Neural cell (in vitro differentiated cells): Measurements from ENCODE around the gene GNB1. TPM values are rescaled to one million over a fixed set of nuclear protein-coding genes. Genes with fewer than 3 reads are reported as not detected.
A peak's percentile ranks its signal among the peaks of the same experiment; 100 is the strongest.

Experiments used
- H2AFZ ChIP-seq: fragments of 200-600, 300-800 bp; sonication (generic), shearing (Covaris generic); 2 replicates; pipeline ENCODE4 v1.6.0; 2014; ENCODE audit warnings: low read depth, mild to moderate bottlenecking, antibody characterized with exemption, low read length, moderate library complexity
- H3F3A ChIP-seq: fragments of 200-600 bp; shearing (Covaris generic); 2 replicates; pipeline ENCODE4 v1.6.1; 2016; ENCODE audit warnings: mild to moderate bottlenecking, moderate library complexity, mixed read lengths, antibody characterized with exemption, low read length; ENCODE audit not compliant: insufficient read depth, poor library complexity, severe bottlenecking
- H3K27ac ChIP-seq: fragments of 200-600, 300-800 bp; sonication (generic), shearing (Covaris generic); 2 replicates; pipeline ENCODE4 v1.5.1; 2014; ENCODE audit warnings: mild to moderate bottlenecking, low read length, moderate library complexity
- H3K27me3 ChIP-seq: fragments of 300-800, 200-600 bp; sonication (generic), shearing (Covaris generic); 2 replicates; pipeline ENCODE4 v1.6.0; 2014; ENCODE audit warnings: mild to moderate bottlenecking, low read depth, low read length, moderate library complexity; ENCODE audit not compliant: insufficient read depth
- H3K36me3 ChIP-seq: fragments of 300-800, 200-600 bp; sonication (generic), shearing (Covaris generic); 2 replicates; pipeline ENCODE4 v1.5.1; 2014; ENCODE audit warnings: mild to moderate bottlenecking, antibody characterized with exemption, low read length, moderate library complexity; ENCODE audit not compliant: insufficient read depth
- H3K4me2 ChIP-seq: fragments of 300-800, 200-600 bp; sonication (generic), shearing (Covaris generic); 2 replicates; pipeline ENCODE4 v1.6.0; 2014; ENCODE audit warnings: mild to moderate bottlenecking, low read length
- H3K4me3 ChIP-seq: fragments of 300-800, 200-600 bp; sonication (generic), shearing (Covaris generic); 2 replicates; pipeline ENCODE4 v1.5.1; 2014; ENCODE audit warnings: mild to moderate bottlenecking, low read length, moderate library complexity
- H3K79me2 ChIP-seq: fragments of 200-600 bp; shearing (Covaris generic); replicated peaks from 2 replicates; pipeline ENCODE4 v1.6.0; 2014; ENCODE audit warnings: mild to moderate bottlenecking, low read length, moderate library complexity; ENCODE audit not compliant: insufficient read depth
- H3K9ac ChIP-seq: fragments of 300-800, 200-600 bp; sonication (generic), shearing (Covaris generic); 2 replicates; pipeline ENCODE4 v1.6.1; 2016; ENCODE audit warnings: mild to moderate bottlenecking, low read length, mixed read lengths
- H3K9me2 ChIP-seq: fragments of 200-600 bp; shearing (Covaris generic); 2 replicates; pipeline ENCODE4 v1.6.1; 2016; ENCODE audit warnings: mild to moderate bottlenecking, low read length, mixed read lengths; ENCODE audit not compliant: insufficient read depth
- H3K9me3 ChIP-seq: fragments of 200-600, 300-800 bp; sonication (generic), shearing (Covaris generic); 2 replicates; pipeline ENCODE4 v1.6.1; 2016; ENCODE audit warnings: mild to moderate bottlenecking, mixed run types, low read length, moderate library complexity, mixed read lengths
- H4K20me1 ChIP-seq: fragments of 200-600 bp; shearing (Covaris generic); 2 replicates; pipeline ENCODE4 v1.6.1; 2016; ENCODE audit warnings: mild to moderate bottlenecking, mixed run types; ENCODE audit not compliant: insufficient read depth
- CTCF ChIP-seq: fragments of 450-650 bp; IDR thresholded peaks from 2 replicates; pipeline ENCODE4 v1.5.1; 2014; ENCODE audit warnings: antibody characterized with exemption, mild to moderate bottlenecking, moderate library complexity; ENCODE audit not compliant: poor library complexity, severe bottlenecking
- EP300 ChIP-seq: fragments of 450-650 bp; conservative IDR thresholded peaks from 2 replicates; pipeline ENCODE4 v1.6.1; 2014; ENCODE audit warnings: antibody characterized with exemption, mild to moderate bottlenecking, moderate library complexity; ENCODE audit not compliant: poor library complexity, severe bottlenecking
- EZH2 ChIP-seq: fragments of 200-600, 300-800 bp; shearing (Covaris generic), sonication (generic); IDR thresholded peaks from 2 replicates; pipeline ENCODE4 v1.6.1; 2014; ENCODE audit warnings: antibody characterized with exemption, low read length, borderline replicate concordance, mild to moderate bottlenecking; ENCODE audit not compliant: insufficient read depth, poor library complexity, severe bottlenecking
- MXI1 ChIP-seq: fragments of 450-650 bp; conservative IDR thresholded peaks from 2 replicates; pipeline ENCODE4 v1.6.1; 2014; ENCODE audit warnings: antibody characterized with exemption, mild to moderate bottlenecking; ENCODE audit not compliant: poor library complexity, severe bottlenecking
- POLR2AphosphoS5 ChIP-seq: IDR thresholded peaks from 2 replicates; pipeline ENCODE4 v1.6.1; 2012
- RAD21 ChIP-seq: fragments of 450-650 bp; conservative IDR thresholded peaks from 2 replicates; pipeline ENCODE4 v1.6.1; 2014; ENCODE audit warnings: antibody characterized with exemption, mild to moderate bottlenecking, moderate library complexity
- REST ChIP-seq: IDR thresholded peaks from 2 replicates; pipeline ENCODE4 v1.6.1; 2012; ENCODE audit warnings: borderline replicate concordance
- SMC3 ChIP-seq: fragments of 450-650 bp; conservative IDR thresholded peaks from 2 replicates; pipeline ENCODE4 v1.6.1; 2014; ENCODE audit warnings: antibody characterized with exemption, mild to moderate bottlenecking, moderate library complexity; ENCODE audit not compliant: poor library complexity
- TAF1 ChIP-seq: IDR thresholded peaks from 2 replicates; pipeline ENCODE4 v1.6.1; 2012; ENCODE audit warnings: low read depth
- polyA plus RNA-seq: library from polyadenylated mRNA; depleted of rRNA; stranded (reverse); fragments of >200 nt; gene quantifications from 2 replicates; pipeline ENCODE4 v1.2.3, GENCODE V29; 2014

Gene GNB1
- polyA plus RNA-seq, 1 donor from 2014 or later: 325 TPM

- Histone ChIP-seq H3K27ac (no peak overlapping the region), H3K9ac (peak overlapping the region; percentile 31), H2AFZ (no peak overlapping the region), H3K27me3 (peaks cover 2% of the 10 kb centered on the region), H3F3A (no peaks in the 10 kb centered on the region), H3K4me2 (no peak overlapping the region), H3K9me2 (no peaks in the 10 kb centered on the region), H3K9me3 (no peaks in the 10 kb centered on the region), H3K79me2 (peaks cover 16% of the 10 kb centered on the region), H4K20me1 (no peaks in the 10 kb centered on the region), H3K4me3 (peak overlapping the region; percentile 69), H3K36me3 (no peaks in the 10 kb centered on the region)
- no peak for TF ChIP-seq SMC3
- no peak for TF ChIP-seq REST
- TF ChIP-seq RAD21: no peak
- TF ChIP-seq POLR2AphosphoS5: peak; percentile 22
- TF ChIP-seq EZH2: no peak
- peak; percentile 76 for TF ChIP-seq MXI1
- TF ChIP-seq TAF1: no peak
- TF ChIP-seq CTCF: peak; percentile 42
- TF ChIP-seq EP300: no peak
Observed at GRCh38 chr1:1778663-1779319, 112.1 kb downstream of the GNB1 start.

GRCh38 chr1:1777950-1778662 lies 112.8 kb downstream of the GNB1 start, which contains the start of gene NADK:
Gene NADK (minus strand): TSS chr1:1778470. CDS start chr1:1765406, 13,064 bp downstream.
- H3K9ac ChIP-seq: peak within 1 kb of the TSS; percentile 70
- no peaks in the 10 kb centered on the region for H4K20me1 ChIP-seq
- no peak within 1 kb of the TSS for H2AFZ ChIP-seq
- no peaks in the 10 kb centered on the region for H3F3A ChIP-seq
- no peak within 1 kb of the TSS for H3K27ac ChIP-seq
- peak within 1 kb of the TSS; percentile 41 for H3K4me2 ChIP-seq
- no peaks in the 10 kb centered on the region for H3K9me3 ChIP-seq
- H3K27me3 ChIP-seq: peaks cover 2% of the 10 kb centered on the region
- H3K79me2 ChIP-seq: peaks cover 16% of the 10 kb centered on the region
- peak within 1 kb of the TSS; percentile 96 for H3K4me3 ChIP-seq
- H3K36me3 ChIP-seq: no peaks in the 10 kb centered on the region
- H3K9me2 ChIP-seq: no peaks in the 10 kb centered on the region
- TF ChIP-seq EP300: no peak
- peak; percentile 24 for TF ChIP-seq CTCF
- no peak for TF ChIP-seq EZH2
- TF ChIP-seq RAD21: peak; percentile 35
- no peak for TF ChIP-seq TAF1
- peak; percentile 92 for TF ChIP-seq MXI1
- no peak for TF ChIP-seq POLR2AphosphoS5
